IPS DF 19.7 (cell line): ENCODE data around the gene ITGB1BP2.
A peak's percentile ranks its signal among the peaks of the same experiment; 100 is the strongest.
"Not testable (repeated sequence)": the region's sequence is repeated elsewhere in the genome, so short reads cannot be mapped to it uniquely, and the experiment has no call there.

Source experiments
- DNase-seq: peaks from one replicate; pipeline ENCODE4 v3.0.0-alpha.2; 2013; ENCODE audit warnings: low read depth, low spot score

ITGB1BP2 gene

DNA sequence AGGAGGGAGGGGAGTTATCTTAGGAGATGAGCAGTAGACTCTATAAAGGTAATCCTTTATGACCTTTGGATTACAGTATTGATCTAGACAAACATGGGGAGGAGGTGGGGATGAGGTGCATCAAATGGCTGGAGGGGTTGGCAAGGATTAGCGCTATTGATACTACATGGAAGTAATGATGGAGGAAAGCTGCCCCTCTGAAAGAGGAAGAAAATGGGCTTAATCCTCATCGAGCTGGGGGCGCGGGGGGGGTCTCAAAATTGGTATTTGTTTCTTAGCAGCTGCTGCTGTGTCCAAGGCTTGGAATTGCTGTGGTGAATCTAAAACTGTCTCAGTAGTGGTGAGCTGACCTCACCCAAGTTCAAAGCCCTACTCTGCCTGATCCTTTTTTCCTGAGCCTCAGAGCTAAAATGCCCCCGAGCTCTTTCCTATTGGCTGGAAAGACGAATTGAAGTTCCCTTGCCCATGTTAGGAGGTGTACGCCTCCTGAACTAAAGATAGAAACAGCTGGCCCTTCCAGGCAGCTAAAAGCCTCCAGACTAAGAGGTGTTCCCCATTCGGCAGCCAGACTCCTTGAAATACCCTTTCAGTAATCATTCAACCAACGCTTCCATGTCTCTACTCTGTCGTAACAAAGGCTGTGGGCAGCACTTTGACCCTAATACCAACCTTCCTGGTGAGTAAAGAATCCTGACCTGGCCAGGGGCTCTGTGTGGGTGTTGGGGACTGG, at the start of gene ITGB1BP2:
TSS of gene ITGB1BP2 (plus strand) at position 556 of the 730 bp plus-strand sequence. CDS start at position 613, 57 bp downstream.
- DNase-seq = no peak

- DNase-seq = no peak
Measured at GRCh38 chrX:71252221-71252620, 49.3 kb upstream of the ITGB1BP2 start.

GRCh38 chrX:71253253-71254091, 48.1 kb upstream of the ITGB1BP2 start:
- DNase-seq = no peak

- no peak for DNase-seq
Measured at GRCh38 chrX:71254092-71254963, 47.2 kb upstream of the ITGB1BP2 start, which contains the start of gene ZMYM3. Gene ZMYM3, minus strand, starts transcription at chrX:71254140. Its CDS starts 885 bp downstream, at chrX:71253255.

- DNase-seq = no peak
Measured at GRCh38 chrX:71256051-71256450, 45.5 kb upstream of the ITGB1BP2 start.

- no peak for DNase-seq
Measured at GRCh38 chrX:71256856-71257255, 44.7 kb upstream of the ITGB1BP2 start.

DNA sequence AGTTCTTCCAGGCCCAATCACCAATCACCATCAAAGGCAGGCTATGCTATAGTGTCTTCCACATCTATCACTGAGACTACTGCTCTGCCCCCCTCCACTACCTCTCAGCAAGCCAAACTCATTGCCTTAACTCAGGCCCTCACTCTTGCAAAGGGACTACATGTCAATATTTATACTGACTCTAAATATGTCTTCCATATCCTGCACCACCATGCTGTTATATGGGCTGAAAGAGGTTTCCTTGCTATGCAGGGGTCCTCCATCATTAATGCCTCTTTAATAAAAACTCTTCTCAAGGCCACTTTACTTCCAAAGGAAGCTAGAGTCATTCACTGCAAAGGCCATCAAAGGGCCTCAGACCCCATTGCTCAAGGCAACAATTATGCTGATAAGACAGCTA, 32.9 kb upstream of the ITGB1BP2 start:
- DNase-seq = not testable (repeated sequence)

DNA sequence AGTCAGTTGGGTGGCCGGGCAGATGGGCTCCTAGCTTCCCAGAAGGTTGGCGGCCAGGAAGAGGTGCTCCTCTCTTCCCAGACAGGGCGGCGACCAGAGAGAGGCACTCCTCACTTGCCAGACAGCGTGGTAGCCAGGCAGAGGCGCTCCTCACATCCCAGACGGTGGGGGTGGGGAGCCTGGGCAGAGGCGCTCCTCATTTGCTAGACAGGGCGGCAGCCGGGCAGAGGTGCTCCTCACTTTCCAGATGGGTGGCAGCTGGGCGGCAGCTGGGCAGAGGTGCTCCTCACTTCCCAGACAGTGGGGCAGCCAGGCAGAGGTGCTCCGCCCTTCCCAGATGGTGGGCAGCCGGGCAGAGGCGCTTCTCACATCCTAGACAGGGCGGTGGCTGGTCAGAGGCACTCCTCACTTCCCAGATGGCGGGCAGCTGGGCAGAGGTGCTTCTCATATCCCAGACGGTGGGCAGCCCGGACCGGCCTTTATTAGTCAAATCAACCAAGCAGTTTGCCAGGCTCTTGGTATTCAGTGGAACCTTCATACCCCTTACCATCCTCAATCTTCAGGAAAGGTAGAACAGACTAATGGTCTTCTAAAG, 31.7 kb upstream of the ITGB1BP2 start:
- DNase-seq = no peak

DNA sequence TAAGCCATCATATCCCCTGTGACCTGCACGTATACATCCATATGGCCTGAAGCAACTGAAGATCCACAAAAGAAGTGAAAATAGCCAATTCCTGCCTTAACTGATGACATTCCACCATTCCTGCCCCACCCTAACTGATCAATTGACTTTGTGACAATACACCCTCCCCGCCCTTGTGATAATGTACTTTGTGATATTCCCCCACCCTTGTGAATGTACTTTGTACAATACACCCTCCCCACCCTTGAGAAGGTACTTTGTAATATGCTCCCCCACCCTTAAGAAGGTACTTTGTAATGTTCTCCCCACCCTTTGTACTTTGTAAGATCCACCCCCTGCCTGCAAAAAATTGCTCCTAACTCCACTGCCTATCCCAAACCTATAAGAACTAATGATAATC, 29.2 kb upstream of the ITGB1BP2 start:
- DNase-seq = not testable (repeated sequence)

DNA sequence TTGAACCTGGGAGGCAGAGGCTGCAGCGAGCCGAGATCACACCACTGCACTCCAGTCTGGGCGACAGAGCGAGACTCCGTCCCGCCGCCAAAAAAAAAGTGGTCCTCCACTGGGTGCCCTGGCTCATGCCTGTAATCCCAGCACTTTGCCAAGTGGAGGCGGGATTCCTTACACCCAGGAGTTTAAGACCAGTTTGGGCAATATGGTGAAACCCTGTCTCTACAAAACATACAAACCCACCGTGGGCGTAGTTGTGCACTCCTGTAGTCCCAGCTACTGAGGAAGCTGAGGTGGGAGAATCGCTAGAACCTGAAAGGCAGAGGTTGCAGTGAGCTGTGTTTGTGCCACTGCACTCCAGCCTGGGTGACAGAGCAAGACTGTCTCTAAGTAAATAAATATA, 20.2 kb upstream of the ITGB1BP2 start:
- not testable (repeated sequence) for DNase-seq

GRCh38 chrX:71282514-71283402, 18.8 kb upstream of the ITGB1BP2 start:
- DNase-seq = no peak

DNA sequence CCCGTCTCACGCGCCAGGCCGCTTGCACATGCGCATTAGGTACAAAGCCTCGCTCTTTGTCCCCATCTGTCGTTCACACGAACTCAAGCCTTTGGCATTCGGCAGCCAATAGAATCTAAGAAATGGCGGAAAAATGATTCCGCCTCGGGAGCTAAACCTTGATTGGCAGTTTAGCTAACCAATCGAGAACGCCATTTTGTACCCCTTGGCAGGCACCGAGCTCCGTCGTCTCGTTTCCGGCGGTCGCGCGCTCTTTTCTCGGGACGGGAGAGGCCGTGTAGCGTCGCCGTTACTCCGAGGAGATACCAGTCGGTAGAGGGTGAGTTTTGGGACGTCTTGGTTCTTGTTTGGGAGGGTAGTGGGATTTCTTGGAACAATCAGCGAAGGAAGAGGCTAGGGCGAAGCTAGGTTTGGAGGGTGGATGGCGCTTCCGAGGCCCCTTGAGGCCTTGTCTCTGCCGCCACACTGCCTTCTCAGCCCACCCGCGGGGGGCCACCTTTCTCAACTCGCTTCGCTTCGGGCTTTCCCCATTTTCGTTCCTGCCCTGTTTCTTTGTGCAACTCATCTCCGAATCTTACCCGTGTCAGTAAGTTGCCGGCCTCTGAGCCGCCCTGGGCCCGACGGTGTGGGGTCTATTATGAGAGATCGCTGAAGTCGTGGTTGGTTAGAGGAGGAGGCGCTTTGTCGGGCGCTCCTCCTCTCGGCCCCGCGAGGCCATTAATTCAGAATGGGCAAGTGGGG, 18.0 kb upstream of the ITGB1BP2 start, which contains the start of gene NONO:
TSS of gene NONO (plus strand) at position 233 of the 741 bp plus-strand sequence. CDS start 7,003 bp downstream, outside the sequence.
- peak; percentile 97 for DNase-seq

DNA sequence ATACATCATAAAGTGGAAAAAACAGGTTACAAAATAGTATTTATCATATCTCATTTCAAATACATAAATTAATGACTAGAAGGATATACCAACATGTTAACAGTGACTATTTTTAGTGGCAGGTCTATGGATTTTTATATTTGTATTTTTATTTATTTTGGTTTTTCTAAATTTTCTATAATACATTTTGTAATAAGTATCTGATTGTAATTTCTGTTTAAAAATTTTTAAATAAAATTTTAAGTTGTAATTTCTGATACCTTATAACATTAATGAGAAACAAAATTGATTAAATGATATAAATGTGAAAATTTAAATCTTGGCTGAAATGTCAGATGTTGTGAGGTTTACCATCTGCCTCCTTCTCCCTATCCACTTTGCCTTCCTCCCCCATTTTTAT, 15.6 kb upstream of the ITGB1BP2 start:
- DNase-seq = no peak

- DNase-seq = no peak
Measured at GRCh38 chrX:71291381-71291780, 10.2 kb upstream of the ITGB1BP2 start.

DNA sequence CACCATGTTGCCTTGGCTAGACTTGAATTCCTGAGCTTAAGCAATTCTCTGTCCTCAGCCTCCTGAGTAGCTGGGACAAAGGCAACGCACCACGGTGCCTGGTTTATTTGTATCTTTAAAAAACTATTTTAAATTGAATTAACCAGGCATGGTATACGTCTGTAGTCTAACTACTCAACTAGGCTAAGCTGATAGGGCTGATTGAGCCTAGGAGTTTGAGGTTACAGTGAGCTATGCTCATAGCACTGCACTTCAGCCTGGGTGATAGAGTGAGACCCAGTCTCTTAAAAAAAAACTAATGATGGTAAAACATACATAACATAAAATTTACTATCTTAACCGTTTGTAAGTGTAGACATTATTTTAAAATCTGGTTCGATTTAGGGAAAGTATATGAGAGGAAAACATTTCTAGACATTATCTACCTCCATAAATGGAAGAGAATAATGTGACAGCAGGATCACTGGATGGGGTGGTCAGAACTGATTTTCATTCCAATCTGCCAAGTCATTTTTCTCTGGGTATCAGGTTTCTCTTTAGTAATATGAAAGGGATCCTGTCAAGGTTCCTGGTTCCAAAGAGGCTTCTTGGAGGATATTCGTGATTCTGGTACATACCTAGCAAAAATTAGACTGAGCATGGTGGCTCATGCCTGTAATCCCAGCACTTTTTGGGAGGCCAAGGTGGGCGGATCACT, 8.7 kb upstream of the ITGB1BP2 start:
- DNase-seq = no peak

GRCh38 chrX:71296806-71297205, 4.7 kb upstream of the ITGB1BP2 start:
- DNase-seq = no peak

GRCh38 chrX:71298119-71298518, 3.4 kb upstream of the ITGB1BP2 start:
- no peak for DNase-seq

DNA sequence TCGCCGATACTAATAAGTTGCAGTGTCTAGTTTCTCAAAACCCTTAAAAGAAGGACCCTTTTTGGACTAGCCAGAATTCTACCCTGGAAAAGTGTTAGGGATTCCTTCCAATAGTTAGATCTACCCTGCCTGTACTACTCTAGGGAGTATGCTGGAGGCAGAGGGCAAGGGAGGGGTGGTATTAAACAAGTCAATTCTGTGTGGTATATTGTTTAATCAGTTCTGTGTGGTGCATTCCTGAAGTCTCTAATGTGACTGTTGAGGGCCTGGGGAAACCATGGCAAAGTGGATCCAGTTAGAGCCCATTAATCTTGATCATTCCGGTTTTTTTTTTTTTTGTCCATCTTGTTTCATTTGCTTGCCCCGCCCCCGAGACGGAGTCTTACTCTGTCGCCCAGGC, 1.5 kb upstream of the ITGB1BP2 start:
- DNase-seq = not testable (repeated sequence)

- DNase-seq = not testable (repeated sequence)
Measured at GRCh38 chrX:71300495-71300894, 1.1 kb upstream of the ITGB1BP2 start.
